ACHN (cell line): ENCODE results near the gene RASA3.

Source experiments
- DNase-seq: peaks from one replicate; pipeline ENCODE4 v3.0.0-alpha.2; 2015
- in situ Hi-C: cut with HindIII; loops from 2 replicates; pipeline ENCODE4 v1.10.0; 2017; ENCODE audit warnings: low sequenced_read_pairs, low pct_ligation_motif_present, low pct_unique_long_range_greater_than_20kb

RASA3 gene

GRCh38 chr13:113965383-113965874, 167.0 kb downstream of the RASA3 start:
- no peak for DNase-seq
- in situ Hi-C loops, result no loop called here

DNA sequence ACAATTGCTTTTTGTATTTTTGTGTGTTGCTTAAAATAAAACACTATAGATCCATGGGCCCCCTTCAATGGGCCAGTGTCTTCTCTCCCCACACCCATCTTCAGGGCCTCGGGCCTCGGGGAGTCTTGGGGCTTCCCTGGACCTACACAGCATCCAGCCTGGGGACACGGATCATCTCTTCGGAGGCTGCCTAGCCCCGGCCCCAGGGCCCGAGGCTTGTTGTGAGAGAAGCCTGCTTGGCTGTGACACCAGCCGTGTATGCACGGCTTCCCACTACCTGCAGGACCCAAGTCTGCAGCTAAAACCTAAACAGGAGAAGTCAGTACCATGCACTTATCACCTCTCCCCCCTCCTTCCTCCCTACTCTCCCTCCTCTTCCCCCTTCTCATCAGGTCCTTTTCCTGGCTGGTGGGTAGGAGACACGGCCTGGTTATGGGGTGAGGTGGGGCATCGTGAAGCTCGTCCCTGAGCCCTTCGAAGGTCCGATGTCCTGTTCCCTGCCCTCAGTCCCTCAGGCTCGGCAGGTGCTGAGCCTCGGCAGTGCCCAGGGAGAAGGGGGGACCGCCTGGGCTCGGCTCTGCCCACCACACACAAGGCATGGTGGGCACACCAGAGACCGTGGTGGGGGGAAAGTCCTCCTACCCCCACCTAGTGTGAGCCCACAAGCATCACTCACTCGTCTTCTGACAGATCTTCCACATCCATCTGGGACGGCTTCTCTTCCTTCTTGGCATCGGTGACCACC, 168.0 kb downstream of the RASA3 start:
- in situ Hi-C loops, result no loop called here
- DNase-seq, result no peak

- no peak for DNase-seq
- in situ Hi-C loops, result no loop called here
Measured at GRCh38 chr13:113963376-113963775, 169.0 kb downstream of the RASA3 start.

DNA sequence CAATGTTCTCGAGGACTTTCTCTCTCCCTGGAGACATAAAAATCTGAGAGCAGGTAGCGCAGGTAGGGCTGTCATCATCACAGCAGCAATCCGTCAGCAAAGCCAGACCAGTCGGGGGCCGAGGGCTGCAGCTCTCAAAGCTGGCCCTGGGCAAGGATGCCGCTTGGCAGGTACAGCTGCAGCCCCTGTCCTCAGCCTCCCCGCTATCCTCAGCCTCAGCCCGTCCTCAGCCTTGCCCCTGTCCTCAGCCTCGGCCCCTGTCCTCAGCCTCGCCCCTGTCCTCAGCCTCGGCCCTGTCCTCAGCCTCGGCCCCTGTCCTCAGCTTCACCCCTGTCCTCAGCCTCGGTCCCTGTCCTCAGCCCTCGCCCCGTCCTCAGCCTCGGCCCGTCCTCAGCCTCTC, 169.4 kb downstream of the RASA3 start:
- DNase-seq, result no peak

GRCh38 chr13:113962386-113962785, 170.0 kb downstream of the RASA3 start:
- DNase-seq, result no peak
- in situ Hi-C loops, result no loop called here

More for the DNA sequence above, 169.4 kb downstream of the RASA3 start:
- in situ Hi-C loops, result no loop called here

GRCh38 chr13:113960276-113960948, 172.0 kb downstream of the RASA3 start:
- no peak for DNase-seq
- in situ Hi-C loops, result no loop called here

DNA sequence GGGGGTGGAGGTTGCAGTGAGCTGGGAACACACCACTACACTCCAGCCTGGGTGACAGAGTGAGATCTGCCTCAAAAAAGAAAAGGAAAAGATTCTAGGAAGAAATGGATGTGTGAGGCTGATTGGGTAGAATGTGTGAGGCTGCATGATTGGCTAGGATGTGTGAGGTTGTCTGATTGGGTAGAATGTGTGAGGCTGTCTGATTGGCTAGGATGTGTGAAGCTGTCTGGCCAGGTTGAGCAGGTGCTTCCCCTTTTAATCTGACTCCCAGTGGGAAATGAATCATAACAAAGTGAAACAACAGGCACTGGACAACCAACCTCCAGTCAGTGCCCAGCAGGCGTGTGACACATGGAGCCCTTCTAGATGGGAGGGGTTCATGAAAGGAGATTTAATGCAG, 173.2 kb downstream of the RASA3 start:
- in situ Hi-C loops, result no loop called here

GRCh38 chr13:113958373-113958772, 174.1 kb downstream of the RASA3 start:
- DNase-seq, result no peak
- in situ Hi-C loops, result no loop called here

More for the DNA sequence above, 173.2 kb downstream of the RASA3 start:
- DNase-seq, result no peak

DNA sequence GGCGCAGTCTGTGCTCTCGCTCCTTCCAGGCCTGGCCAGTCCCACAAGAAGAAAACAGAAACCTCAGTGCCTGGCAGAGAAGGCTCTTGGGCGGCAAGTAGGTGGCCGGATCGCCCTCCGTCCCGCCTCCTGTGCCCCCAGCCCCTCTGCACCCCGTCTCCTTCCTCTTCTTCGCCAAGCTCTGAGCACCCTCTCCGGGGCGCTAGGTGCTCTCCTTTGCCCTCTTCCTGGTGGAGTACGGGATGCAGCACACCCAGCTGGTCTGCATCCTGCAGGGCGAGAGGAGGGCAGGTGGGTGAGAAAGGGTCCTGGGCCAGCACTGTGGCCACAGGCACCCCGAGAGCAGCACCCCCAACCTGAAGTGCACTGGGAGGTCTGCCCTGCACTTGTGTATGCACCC, 175.9 kb downstream of the RASA3 start:
- in situ Hi-C loops, result no loop called here
- DNase-seq, result no peak

GRCh38 chr13:113955691-113956090, 176.7 kb downstream of the RASA3 start:
- in situ Hi-C loops, result no loop called here
- no peak for DNase-seq

GRCh38 chr13:113955235-113955634, 177.2 kb downstream of the RASA3 start:
- in situ Hi-C loops, result no loop called here
- DNase-seq, result no peak

DNA sequence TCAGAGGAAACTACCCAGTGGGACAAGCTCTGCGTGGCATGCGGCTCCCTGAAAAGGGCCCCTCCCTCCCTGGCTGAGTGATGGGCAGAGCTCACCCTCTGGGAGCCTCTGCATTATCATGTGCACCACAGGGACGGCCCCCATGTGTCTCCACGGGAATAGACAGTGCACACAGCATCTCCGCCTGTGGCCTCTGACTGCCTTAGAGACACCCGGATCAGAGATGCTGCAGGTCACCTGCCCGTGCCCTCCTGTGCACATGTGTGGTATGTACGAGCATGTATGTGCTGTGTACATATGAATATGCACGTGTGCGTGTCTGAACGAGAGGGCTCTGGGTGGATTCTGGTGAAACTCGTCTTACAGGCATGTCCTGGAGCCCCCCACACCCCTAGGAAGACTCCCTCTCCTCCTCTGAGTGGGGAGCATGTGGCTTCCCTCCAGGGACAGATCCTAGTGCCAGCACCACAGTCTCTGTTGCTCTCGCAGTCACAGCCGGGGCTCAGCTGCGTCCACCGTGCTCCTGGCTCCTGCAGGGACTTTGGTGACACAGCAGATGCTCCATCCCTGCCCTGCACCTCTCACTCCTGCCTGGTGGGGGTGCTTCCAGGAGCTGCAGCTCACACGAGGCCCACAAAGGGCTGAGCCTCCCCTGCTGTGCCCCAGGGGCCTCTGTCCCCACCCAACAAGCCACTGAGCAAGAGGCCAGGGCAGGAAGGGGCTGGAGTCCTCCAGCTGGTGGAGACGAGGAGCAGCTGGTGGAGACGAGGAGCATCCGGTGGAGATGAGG, 178.2 kb downstream of the RASA3 start:
- in situ Hi-C loops, result no loop called here
- no peak for DNase-seq

DNA sequence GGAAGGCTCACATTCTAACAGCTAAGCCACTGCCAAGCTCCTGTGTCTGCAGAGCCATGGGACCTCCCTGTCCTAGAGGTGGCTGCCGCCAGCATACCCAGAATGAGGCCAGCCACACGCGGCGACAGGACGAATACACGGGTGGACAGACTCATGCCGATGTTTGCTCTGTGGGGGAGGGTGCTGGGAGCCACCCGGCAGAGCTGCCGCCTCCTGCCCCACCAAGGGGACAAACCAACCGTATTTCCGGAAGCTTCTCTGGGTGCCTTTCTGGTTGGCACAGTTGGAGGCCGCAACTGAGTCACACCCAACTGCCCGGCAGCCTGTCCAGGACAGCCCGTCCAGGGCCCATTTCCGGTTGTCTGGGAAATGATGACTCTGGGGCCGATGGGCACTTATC, 178.9 kb downstream of the RASA3 start:
- in situ Hi-C loops, result no loop called here

DNA sequence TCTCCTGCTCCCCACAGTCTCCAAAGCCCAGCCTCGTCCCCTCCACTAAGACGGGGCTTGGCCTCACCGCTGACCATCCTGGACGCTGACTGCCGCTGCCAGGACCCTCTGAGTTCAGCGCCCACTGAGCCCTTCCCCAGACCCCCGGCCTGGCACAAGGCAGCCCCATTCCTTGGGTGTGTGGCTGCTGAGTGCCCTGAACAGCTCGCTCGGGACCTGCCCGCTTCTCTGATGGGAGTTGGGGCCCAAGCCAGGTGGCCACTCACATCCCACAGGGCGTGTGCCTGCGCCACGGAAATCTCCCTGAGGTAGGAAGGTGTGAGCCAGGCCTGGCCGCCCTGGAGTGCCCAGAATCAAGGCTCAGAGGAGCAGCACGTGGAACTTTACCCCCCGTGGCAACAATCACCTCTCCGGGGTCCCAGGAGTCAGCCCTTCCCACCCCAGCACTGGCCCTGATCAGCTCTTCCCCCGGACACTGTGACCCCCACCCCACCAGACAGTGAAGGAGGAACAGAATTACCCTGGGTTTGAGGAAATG, 179.4 kb downstream of the RASA3 start:
- DNase-seq, result no peak
- in situ Hi-C loops, result no loop called here

More for the DNA sequence above, 178.9 kb downstream of the RASA3 start:
- no peak for DNase-seq

- DNase-seq, result no peak
- in situ Hi-C loops, result no loop called here
Measured at GRCh38 chr13:113952151-113952982, 180.1 kb downstream of the RASA3 start.

DNA sequence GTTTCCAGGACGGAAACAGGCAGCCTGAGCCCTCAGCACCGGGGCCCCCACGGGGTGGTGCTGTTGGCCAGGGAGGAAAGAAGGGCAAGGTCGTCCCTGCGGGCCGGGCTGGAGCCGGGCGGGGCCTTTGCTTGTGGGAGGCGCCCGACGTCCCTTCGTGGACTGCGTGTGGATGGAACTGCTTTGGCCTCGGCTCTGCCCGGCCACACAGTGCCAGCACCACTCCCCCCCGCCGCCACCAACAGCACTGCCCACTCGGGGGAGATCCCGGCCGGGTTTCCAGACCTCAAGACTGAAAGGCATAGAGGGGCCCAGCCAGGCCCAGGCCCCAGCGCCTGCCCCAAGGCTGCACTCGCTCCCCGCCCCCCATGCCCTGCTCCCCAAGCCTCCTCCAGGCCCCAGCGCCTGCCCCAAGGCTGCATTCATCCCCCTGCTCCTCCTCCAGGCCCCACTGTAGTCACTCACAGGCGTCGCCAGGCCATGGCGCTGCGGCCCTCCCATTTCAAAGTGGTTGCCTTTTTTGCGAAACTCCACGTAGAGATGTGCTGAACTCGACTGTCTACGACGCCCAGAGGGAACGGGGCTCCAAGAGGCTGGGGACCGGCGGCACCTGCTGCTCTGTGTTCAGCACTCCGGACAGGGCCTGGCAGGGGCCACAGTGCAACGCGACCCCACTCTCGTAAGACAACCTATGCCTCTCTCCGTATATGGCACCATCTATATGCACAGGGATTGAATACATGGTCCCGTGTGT, 181.0 kb downstream of the RASA3 start:
- DNase-seq, result no peak
- in situ Hi-C loops, result no loop called here

GRCh38 chr13:113950451-113951245, 181.8 kb downstream of the RASA3 start:
- DNase-seq, result no peak
- in situ Hi-C loops, result no loop called here
